HG03025 (cell line): ENCODE data around the gene ESAM.

Experiments used
- ATAC-seq: cut with Tn5 transposase; IDR thresholded peaks from one replicate; pipeline ENCODE4 v1.9.1; 2021; ENCODE audit warnings: mild to moderate bottlenecking, moderate library complexity; ENCODE audit not compliant: unreplicated experiment, low FRiP score

Gene ESAM

DNA sequence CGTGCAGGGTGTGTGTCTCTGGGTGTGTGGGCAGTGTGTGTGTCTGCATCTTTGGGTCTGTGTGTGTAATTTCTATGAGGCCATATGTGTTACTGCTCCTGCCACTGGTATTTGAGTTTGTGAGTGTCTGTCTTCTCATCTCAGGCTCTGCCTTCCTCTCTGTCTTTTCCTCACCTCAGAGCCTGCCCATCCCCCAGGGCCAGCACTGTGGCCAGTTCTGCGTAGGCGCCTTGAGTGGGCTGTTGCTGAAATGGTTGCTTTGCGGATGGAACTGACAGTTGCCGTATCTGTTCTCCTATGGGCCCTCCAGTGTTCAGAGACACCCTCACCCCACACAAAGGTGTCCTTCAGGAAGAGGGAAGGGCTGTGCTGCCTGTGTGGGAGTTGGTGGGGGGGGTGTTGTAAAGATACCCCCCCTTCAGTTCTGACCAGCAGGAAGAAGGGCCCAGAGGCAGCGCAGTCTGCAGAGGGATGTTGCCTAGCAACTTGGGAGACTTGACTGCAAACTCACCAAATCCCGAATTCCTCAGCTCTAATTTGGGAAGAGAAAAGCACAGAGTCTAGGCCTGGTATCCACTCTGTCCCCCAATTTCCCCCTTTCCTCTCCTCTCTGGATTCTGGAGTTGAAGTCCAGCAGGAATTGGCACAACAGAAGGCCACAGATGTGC is 24.3 kb downstream of the ESAM start:
- no peak for ATAC-seq

DNA sequence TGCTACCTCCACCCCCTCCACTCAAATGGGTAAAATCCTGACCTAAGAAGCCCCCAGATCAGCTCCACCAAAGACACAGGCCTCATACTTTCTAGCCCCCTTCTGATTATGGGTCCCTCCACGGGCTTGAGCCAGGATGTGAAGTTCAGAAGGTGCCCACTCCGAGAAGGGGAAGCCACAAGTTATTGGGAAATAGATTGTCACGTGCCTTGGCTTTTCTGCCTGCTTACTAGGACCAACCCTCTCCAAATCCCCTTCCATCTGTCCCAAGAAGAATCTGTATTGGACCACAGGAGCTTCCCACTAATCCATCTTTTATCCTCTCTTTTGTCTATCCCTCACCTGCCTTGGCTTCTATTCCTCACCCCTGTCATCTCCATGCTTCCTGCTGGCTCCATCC is 25.4 kb downstream of the ESAM start:
- ATAC-seq = no peak

DNA sequence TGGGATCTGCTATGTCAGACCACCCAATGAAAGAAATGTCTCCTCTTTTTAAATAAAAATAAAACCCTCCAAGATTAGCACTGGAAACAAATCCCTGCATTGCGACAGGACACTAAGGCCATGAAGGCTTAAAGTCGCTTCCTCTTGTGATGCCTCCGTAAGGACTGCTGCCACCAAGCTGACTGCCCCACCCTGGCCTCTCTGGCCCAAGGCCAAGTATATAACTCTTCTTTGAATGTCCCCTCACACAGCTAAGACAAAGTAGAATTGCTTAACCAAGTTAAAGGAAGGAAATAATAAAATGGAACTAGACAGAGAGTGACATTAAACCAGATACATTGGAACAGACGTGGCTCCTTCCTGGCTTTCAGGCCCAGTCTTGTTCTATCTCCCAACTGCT is 29.9 kb downstream of the ESAM start:
- ATAC-seq = no peak

DNA sequence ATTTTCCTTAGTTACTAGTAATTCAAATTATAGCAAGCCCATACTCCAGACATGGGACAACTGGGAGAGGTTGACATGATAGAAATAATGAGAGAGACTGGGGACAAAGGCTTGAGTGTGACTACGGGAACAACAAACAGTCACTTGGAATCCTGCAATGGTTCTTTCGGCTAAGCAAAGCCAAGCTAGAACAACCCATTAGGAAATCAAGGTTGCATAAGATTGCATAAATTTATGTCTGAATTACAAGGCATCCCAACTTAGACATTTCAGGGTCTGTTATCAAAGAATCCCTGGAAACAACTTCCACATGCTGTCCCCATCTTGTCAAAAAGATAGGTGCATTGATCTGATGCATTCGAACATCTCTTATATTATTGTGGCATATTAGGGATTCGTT is 32.5 kb downstream of the ESAM start:
- no peak for ATAC-seq

DNA sequence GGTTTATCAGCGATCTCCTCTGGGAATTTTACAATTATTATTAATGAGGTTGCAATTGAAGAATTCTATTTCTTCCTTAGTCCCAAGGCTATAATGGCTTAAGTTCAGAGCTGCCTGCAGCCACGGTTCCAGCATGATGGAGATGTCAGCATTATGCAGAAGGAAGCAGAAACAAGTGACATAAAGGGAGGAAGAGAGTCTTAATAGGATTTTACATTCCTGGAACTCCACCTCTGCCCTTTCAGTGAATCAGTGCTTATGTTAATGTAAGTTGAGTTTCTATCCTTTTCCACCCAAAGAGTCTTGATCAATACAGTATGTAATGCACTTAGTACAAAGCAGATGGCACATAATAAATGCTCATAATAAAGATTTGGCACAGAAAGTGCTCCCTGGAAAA is 34.0 kb downstream of the ESAM start:
- no peak for ATAC-seq

DNA sequence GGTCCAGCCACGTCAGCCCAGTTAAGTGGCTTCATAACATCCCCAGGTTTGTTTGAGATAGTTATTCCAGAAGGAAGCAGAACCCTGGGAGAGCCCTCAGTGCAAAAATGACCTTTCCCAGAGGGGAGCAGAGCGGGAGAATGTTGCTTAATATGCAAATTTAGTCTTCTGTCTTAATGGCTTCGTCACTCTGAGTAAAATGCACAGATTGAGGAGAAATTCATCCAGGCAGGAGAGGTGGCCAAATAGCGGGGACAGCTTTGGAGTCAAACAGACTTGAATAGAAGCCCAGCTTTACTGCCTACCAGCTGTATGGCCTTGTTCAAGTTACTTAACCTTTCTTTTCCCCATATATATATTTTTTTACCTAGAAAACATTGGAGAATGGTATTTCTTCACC is 34.6 kb downstream of the ESAM start:
- ATAC-seq = no peak

DNA sequence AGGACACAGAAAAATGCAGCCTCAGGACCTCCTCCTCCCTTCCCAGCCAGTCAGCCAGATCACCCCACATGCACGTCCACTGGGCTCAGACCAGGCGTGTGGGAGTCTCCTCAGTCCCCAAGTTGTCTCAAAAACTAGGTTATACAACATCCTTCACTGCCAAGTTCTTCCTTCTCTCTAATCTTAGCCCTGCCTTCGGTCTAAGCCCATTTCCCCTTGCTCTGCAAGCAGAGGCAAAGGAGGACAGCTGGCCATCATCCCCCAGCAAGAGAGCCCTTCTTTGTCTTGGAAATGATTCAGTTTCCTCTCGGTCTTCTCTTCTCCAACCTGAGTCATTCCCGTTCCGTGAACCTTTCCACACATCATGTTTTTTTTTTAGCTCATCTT is 36.4 kb downstream of the ESAM start:
- no peak for ATAC-seq

DNA sequence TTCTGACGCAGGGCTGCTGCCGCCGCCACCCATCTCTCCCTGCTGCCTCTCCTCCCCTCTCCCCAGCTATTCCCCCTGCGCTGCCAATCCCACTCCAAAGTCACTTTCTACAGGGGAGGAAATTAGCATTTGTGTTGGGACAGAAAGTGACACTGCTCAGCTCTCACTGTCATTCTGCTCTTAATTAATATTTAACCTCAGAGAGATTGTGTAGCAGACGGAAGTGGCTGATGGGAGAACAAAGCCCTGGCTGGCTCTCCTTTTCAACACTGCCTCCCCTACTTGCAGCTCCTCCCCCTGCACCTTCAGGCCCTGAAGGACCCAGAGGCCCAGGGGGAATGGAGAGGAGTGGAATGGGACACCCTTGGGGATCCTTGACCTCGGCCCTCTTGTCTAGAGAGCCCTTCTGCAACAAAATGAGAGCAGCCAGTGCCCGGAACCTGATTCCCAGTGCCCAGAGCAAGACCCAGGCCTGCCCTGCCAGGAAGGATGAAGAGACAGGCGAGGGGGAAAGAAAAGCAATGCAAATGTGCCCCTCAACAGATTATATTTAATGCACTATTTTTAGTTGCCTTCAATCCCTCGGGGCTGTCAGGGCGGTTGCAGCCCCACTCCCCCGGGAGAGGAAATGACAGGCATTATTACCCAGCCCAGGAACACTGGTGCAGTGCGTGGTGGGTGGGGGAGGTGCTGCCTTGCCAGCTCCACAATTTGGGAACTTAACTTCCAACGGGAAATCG is 36.9 kb downstream of the ESAM start:
- no peak for ATAC-seq

DNA sequence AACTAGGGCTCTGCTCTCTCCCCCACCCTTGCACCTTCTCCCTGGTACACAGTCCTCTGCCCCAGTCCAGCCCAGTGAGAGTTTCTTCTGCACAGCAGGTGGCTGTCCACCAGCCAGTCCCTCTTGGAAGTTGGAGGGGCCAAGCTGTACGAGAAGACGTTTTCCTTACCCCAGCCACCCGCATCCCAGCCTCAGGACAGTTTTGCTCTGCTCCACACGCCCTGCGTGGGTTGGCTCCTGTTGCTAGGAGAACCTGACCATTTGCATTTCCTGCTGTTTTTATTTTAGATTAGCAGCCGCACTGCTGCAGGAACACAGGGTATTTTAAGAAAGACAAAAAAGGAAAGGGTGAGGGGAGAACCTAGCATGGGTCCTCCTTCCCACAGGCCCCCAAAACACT is 39.9 kb downstream of the ESAM start:
- ATAC-seq = no peak

DNA sequence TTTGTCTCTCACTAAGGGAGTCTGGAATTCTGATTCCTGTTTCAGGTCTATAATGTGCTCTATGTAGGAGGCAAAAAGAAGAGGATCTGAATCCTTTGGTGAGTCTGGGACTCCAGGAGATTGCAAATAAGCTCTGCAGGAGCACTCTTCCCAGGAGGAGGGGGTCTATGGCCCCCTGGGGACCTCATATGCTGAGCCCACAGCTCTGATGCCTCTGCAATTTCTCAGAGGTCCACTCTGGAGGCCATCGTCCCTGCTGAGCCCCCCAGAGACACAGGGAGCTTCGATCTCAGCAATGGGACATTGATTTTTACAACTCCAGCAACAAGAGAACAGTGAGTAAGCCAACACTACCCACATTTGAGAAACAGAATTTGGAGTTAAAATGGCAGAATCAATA is 42.6 kb downstream of the ESAM start:
- no peak for ATAC-seq

DNA sequence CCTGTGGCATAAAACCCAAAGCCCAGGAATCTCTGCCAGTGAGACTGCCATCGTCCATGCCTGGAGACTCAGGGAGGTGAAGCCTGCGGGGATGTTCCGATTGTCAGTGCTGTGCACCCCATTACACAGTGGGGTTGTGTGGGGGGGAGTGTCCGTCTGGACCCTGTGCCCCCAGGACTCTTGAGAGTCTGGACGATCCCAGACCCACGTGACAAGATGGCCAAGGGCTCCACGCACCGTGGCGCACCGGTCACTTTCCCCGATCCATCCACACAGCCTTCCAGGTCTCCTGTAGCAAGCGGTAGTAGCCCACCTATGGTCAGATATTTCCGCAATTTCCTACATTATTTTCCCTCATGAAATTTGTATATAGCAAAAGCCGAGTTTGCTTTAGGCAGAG is 43.3 kb downstream of the ESAM start:
- ATAC-seq = no peak

DNA sequence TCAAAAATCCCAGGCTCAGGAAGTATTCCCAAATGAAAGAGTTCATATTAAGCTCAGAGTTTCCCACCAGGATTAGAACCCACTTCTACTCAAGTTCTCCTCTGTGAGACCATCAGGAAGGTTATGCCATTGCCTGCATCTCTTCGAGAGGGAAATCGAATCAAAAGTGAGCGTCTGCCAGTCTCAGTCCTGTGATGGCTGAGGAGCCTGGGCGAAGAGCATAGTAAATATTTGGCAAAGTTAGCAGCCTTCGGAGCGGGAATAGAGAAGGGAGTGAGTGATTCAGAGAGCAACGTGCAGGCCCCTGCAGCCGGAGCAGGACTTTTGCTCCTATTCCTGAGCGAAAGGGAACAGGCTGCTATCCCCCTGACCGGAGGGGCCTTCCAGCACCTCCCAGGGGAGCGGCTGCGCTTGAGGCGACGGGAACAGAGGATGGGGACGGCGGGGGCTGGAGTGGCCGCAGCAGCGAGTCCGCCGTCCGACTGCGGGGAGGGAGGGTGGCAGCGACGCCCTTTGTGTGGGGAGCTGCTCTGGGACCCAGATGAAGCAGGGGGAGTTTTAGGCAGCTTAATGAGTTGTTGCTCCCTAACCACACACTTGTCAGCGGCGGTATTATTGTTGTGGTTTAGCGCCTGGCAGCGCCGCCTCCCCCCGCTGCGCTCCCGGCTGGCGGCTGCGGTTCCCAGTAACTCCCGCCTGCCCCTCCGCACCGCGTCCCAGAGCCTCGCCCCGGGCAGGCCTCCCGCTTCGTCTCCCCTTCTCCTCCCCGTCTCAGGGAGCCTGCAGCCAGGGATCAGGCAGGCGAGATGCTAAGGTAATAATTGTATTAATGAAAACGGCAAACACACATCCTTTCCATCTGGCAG is 44.1 kb downstream of the ESAM start:
- no peak for ATAC-seq

DNA sequence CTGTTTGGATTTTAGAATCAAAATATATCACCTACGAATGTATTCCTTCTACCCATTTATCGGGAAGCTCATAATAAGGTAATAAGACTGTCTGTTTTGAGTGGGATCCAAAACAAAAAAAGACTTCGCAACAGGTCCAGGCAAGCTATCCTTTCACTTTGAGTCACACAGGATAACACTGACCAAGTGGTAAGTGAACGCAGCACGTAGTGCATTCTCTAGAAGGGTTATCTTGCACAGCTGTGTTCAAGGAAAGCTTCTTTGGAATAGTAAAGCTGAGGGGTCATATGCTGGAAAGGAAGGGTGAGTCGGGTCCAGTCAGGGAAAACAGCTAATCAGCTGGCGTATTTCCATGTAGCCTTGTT is 44.7 kb downstream of the ESAM start:
- ATAC-seq = no peak

DNA sequence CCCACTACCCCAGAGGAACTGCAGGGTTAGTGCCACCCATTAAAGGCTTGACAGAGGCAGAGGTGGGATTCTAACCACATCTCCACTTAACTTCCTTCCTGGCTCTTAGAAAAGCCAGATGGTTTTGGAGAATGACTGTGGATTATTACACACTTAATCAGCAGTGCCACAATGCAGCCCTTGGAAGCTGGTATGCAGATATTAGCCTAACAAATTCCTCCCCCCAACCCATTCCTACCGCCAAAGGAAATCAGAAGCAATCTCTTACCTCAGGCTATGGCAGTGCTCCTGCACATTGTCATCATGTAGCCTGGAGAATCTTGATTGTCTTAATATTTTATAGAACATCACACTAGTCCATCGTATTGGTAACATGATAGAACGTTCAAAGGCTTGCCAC is 45.5 kb downstream of the ESAM start:
- ATAC-seq = no peak

DNA sequence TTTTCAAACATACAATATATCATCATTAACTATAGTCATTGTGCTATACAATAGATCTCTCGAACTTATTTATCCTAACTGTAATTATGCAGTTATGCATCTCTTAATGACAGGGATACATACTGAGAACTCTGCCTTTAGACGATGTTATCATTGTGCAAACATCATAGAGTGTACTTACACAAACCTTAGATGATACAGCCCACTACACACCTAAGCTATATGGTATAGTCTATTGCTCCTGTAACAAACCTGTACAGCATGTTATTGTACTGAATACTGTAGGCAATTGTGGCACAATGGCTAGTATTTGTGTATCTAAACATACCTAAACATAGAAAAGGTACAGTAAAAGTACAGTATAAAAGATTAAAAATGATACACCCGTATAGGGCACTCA is 49.7 kb downstream of the ESAM start:
- ATAC-seq = no peak

DNA sequence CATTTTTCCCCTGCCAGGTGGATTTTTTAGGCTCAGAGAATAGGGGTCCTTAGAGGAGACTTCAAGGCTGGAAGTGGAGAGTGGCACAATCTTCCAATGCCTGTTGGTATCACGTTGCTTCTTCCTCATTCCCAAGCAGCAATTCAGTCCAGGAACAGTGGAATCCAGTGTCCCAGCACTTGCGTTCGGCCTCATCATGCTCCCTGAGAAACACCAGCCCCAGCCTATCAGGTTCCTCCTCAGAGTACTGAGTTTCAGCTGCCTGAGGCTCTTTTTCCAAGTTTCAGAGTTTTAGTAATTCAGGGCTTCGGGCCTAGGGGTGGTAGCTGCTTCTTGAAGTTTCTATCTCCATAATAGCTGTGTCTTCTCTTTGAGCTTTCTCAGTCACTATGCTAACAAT is 54.3 kb downstream of the ESAM start:
- no peak for ATAC-seq
